PC-3 (cell line): ENCODE data around the gene DHRS7C. TPM values are rescaled to one million over a fixed set of nuclear protein-coding genes. Genes with fewer than 3 reads are reported as not detected.

Source experiments
- ATAC-seq: fragments of 200-7000 bp; cut with Tn5 transposase; 2 replicates; pipeline ENCODE4 v1.9.1; 2020; ENCODE audit warnings: mild to moderate bottlenecking, moderate library complexity
- BruUV-seq: library from RNA; stranded (reverse); fragments of 400-500 nt; replicated peaks from 2 replicates; lab custom pipeline; 2021; lab: Mats Ljungman, UMichigan
- CTCF ChIA-PET: fragments of 300-600 bp; sonication (Branson Sonifier 250); formaldehyde crosslinking; loops from one replicate; lab custom pipeline; 2022; ENCODE audit warnings: antibody characterized with exemption; lab: Charles Lee
- POLR2A ChIA-PET: fragments of 300-600 bp; sonication (Branson Sonifier 250); formaldehyde crosslinking; loops from one replicate; lab custom pipeline; 2022; ENCODE audit warnings: antibody characterized with exemption; ENCODE audit not compliant: unreplicated experiment; lab: Charles Lee
- DNase-seq: peaks from one replicate; pipeline ENCODE4 v3.0.0-alpha.2; 2015
- H2AFZ ChIP-seq: fragments of 300-600 bp; sonication (generic); 2 replicates; pipeline ENCODE4 v1.6.0; 2016; ENCODE audit warnings: antibody characterized with exemption, low read length
- H3F3A ChIP-seq: fragments of 300-600 bp; sonication (generic); one replicate; pipeline ENCODE4 v1.6.0; 2017; ENCODE audit warnings: antibody characterized with exemption, low read length, control low read depth, mild to moderate bottlenecking; ENCODE audit not compliant: unreplicated experiment
- H3K27ac ChIP-seq: fragments of 300-600 bp; sonication (generic); 2 replicates; pipeline ENCODE4 v1.5.1; 2016; ENCODE audit warnings: mild to moderate bottlenecking, low read length
- H3K27me3 ChIP-seq: fragments of 300-600 bp; sonication (generic); 2 replicates; pipeline ENCODE4 v1.6.1; 2016; ENCODE audit warnings: low read length, mixed read lengths
- H3K36me3 ChIP-seq: fragments of 300-600 bp; sonication (generic); 2 replicates; pipeline ENCODE4 v1.6.1; 2016; ENCODE audit warnings: low read depth, mixed run types, low read length, mixed read lengths
- H3K4me1 ChIP-seq: fragments of 300-600 bp; sonication (generic); 2 replicates; pipeline ENCODE4 v1.5.1; 2016; ENCODE audit warnings: low read length; ENCODE audit not compliant: insufficient read depth
- H3K4me2 ChIP-seq: fragments of 300-600 bp; sonication (generic); 2 replicates; pipeline ENCODE4 v1.6.0; 2016; ENCODE audit warnings: low read length
- H3K4me3 ChIP-seq: fragments of 300-600 bp; sonication (generic); 2 replicates; pipeline ENCODE4 v1.5.1; 2016; ENCODE audit warnings: mild to moderate bottlenecking, low read length, mixed read lengths
- H3K79me2 ChIP-seq: fragments of 300-600 bp; sonication (generic); 2 replicates; pipeline ENCODE4 v1.6.1; 2017; ENCODE audit warnings: low read length, mixed read lengths
- H3K9ac ChIP-seq: fragments of 300-600 bp; sonication (generic); 2 replicates; pipeline ENCODE4 v1.6.0; 2016; ENCODE audit warnings: mild to moderate bottlenecking, low read length
- H3K9me2 ChIP-seq: fragments of 300-600 bp; sonication (generic); replicated peaks from 2 replicates; pipeline ENCODE4 v1.6.1; 2016; ENCODE audit warnings: mixed run types, low read length, mixed read lengths
- H3K9me3 ChIP-seq: fragments of 300-600 bp; sonication (generic); 2 replicates; pipeline ENCODE4 v1.6.1; 2016; ENCODE audit warnings: low read length, mixed read lengths
- H4K20me1 ChIP-seq: fragments of 300-600 bp; sonication (generic); 2 replicates; pipeline ENCODE4 v1.6.1; 2016; ENCODE audit warnings: low read length, mixed read lengths
- CTCF ChIP-seq: fragments of 300-600 bp; sonication (generic); conservative IDR thresholded peaks from 2 replicates; pipeline ENCODE4 v1.5.1; 2017; ENCODE audit warnings: antibody characterized with exemption, low read depth, mild to moderate bottlenecking, low read length
- EZH2 ChIP-seq: fragments of 300-600 bp; sonication (generic); IDR thresholded peaks from one replicate; pipeline ENCODE4 v1.6.1; 2017; ENCODE audit warnings: antibody characterized with exemption, mild to moderate bottlenecking, low read length; ENCODE audit not compliant: unreplicated experiment
- EZH2phosphoT487 ChIP-seq: fragments of 300-600 bp; sonication (generic); IDR thresholded peaks from 2 replicates; pipeline ENCODE4 v1.6.1; 2018; ENCODE audit warnings: mild to moderate bottlenecking, antibody characterized with exemption, low read length, borderline replicate concordance
- intact Hi-C: fragments of 100-400 bp; cut with micrococcal nuclease; formaldehyde crosslinking; loops from 2 replicates; pipeline ENCODE4 v1.9.0; 2023
- total RNA-seq: library from RNA; depleted of rRNA; stranded (reverse); fragments of >200 nt; gene quantifications from 2 replicates; pipeline ENCODE4 v1.2.3, GENCODE V29; 2014

The DHRS7C gene
- total RNA-seq, 1 experiment from 2014 or later, result not detected

GRCh38 chr17:9816472-9816871 is 25.1 kb upstream of the DHRS7C start:
- Histone ChIP-seq H3K27me3 (no peaks in the 10 kb centered on the region), H3K27ac (no peak overlapping the region), H3K9ac (no peak overlapping the region), H3K36me3 (no peaks in the 10 kb centered on the region), H3K4me1 (peaks cover 11% of the 10 kb centered on the region), H2AFZ (no peak overlapping the region), H3K9me2 (no peaks in the 10 kb centered on the region), H3F3A (no peaks in the 10 kb centered on the region), H4K20me1 (no peaks in the 10 kb centered on the region), H3K9me3 (no peaks in the 10 kb centered on the region), H3K4me3 (no peak overlapping the region), H3K4me2 (no peak overlapping the region), H3K79me2 (no peaks in the 10 kb centered on the region)
- intact Hi-C loops, result no loop called here
- ChIA-PET CTCF (no interaction called here), POLR2A (no interaction called here)
- no TSS peak for BruUV-seq
- ATAC-seq, result no peak
- no peak for TF ChIP-seq CTCF
- no peak for TF ChIP-seq EZH2
- TF ChIP-seq EZH2phosphoT487, result no peak
- no peak for DNase-seq

- intact Hi-C loops, result loop anchor here (5.0 kb wide), 1 partner anchor 68 kb away; no protein-coding TSS in a partner anchor
- no peak overlapping the region for H3K27ac ChIP-seq
- H3K4me3 ChIP-seq, result no peak overlapping the region
- H3K4me1 ChIP-seq, result peaks cover 32% of the 10 kb centered on the region
- no peak overlapping the region for H2AFZ ChIP-seq
- H3K4me2 ChIP-seq, result no peak overlapping the region
- no TSS peak for BruUV-seq
- H3F3A ChIP-seq, result no peaks in the 10 kb centered on the region
- no peak for DNase-seq
- no peaks in the 10 kb centered on the region for H3K9me2 ChIP-seq
- H3K27me3 ChIP-seq, result no peaks in the 10 kb centered on the region
- ChIA-PET POLR2A (no interaction called here), CTCF (no interaction called here)
- no peaks in the 10 kb centered on the region for H4K20me1 ChIP-seq
- H3K9ac ChIP-seq, result no peak overlapping the region
- no peaks in the 10 kb centered on the region for H3K9me3 ChIP-seq
- no peak for ATAC-seq
- no peaks in the 10 kb centered on the region for H3K36me3 ChIP-seq
- no peak for TF ChIP-seq EZH2
- H3K79me2 ChIP-seq, result no peaks in the 10 kb centered on the region
These were observed 23.0 kb upstream of the DHRS7C start for GRCh38 chr17:9814337-9814945.

- no TSS peak for BruUV-seq
- Histone ChIP-seq H4K20me1 (no peaks in the 10 kb centered on the region), H3K79me2 (no peaks in the 10 kb centered on the region), H3K9ac (no peak overlapping the region), H2AFZ (no peak overlapping the region), H3K4me1 (peaks cover 24% of the 10 kb centered on the region), H3F3A (no peaks in the 10 kb centered on the region), H3K9me2 (no peaks in the 10 kb centered on the region), H3K36me3 (no peaks in the 10 kb centered on the region), H3K27ac (no peak overlapping the region), H3K4me3 (no peak overlapping the region), H3K4me2 (no peak overlapping the region), H3K9me3 (no peaks in the 10 kb centered on the region), H3K27me3 (no peaks in the 10 kb centered on the region)
- DNase-seq (no peak), ATAC-seq (no peak)
- intact Hi-C loops, result loop anchor here (5.0 kb wide), 1 partner anchor 69 kb away; no protein-coding TSS in a partner anchor
- TF ChIP-seq EZH2 (no peak), CTCF (no peak), EZH2phosphoT487 (no peak)
- ChIA-PET CTCF (no interaction called here), POLR2A (no interaction called here)
These were observed 21.8 kb upstream of the DHRS7C start for GRCh38 chr17:9813166-9813565.
